ENCODE results near the gene IGFBPL1. TPM values are rescaled to one million over a fixed set of nuclear protein-coding genes. Genes with fewer than 3 reads are reported as not detected.
"Not testable (repeated sequence)": the region's sequence is repeated elsewhere in the genome, so short reads cannot be mapped to it uniquely, and the experiment has no call there.

IGFBPL1 gene
- total RNA-seq, 1 experiment from 2014 or later = not detected

DNA sequence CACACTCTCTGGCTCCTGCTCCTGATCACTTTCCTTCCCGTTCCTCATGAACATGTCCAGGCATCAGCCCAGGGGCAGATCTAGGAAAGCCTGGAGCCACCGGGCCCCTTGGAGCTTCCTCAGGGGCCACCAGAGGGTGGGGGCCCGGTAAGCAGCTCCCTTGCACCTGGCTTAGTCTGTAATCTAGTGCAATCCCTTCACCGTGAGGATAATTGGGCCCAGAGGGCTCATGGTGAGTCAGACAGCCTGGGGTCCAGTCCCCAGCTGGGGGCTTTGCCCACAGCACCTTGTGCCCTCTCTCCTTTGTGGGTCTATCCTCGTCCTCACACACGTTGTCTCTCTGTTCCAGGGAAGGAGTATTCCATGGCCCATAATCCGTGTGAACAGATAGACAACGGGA lies 42.1 kb downstream of the IGFBPL1 start:
- no peaks in the 10 kb centered on the region for H3K27me3 ChIP-seq (ENCODE audit: insufficient read depth, low read depth)
- POLR2A ChIA-PET (ENCODE audit: unreplicated experiment) = no interaction called here
- H4K20me1 ChIP-seq (ENCODE audit: insufficient read depth) = no peaks in the 10 kb centered on the region
- H3K4me2 ChIP-seq = no peak overlapping the region
- CTCF ChIA-PET = no interaction called here
- intact Hi-C loops (cut with micrococcal nuclease; ENCODE audit: unreplicated experiment) = no loop called here
- H2AFZ ChIP-seq = no peak overlapping the region
- H3K27ac ChIP-seq = 0 out of 2 replicates have a peak overlapping the region, but pooled peaks have one; percentile 63
- no peaks in the 10 kb centered on the region for H3K9me3 ChIP-seq (ENCODE audit: insufficient read depth, low read depth)
- no peaks in the 10 kb centered on the region for H3K9me2 ChIP-seq (ENCODE audit: insufficient read depth)
- peaks cover 40% of the 10 kb centered on the region for H3K4me1 ChIP-seq (replicated peaks; ENCODE audit: insufficient read depth)
- H3K4me3 ChIP-seq = no peak overlapping the region
- H3K79me2 ChIP-seq (ENCODE audit: low read depth) = no peaks in the 10 kb centered on the region
- H3K36me3 ChIP-seq (ENCODE audit: low read depth) = no peaks in the 10 kb centered on the region
- no peak for DNase-seq
- peaks cover 11% of the 10 kb centered on the region for H3F3A ChIP-seq (ENCODE audit: insufficient read depth, low read depth)
- TF ChIP-seq EZH2 (IDR thresholded peaks at IDR 0.05; ENCODE audit: low read depth) = no peak
- TF ChIP-seq, protein P1, sequence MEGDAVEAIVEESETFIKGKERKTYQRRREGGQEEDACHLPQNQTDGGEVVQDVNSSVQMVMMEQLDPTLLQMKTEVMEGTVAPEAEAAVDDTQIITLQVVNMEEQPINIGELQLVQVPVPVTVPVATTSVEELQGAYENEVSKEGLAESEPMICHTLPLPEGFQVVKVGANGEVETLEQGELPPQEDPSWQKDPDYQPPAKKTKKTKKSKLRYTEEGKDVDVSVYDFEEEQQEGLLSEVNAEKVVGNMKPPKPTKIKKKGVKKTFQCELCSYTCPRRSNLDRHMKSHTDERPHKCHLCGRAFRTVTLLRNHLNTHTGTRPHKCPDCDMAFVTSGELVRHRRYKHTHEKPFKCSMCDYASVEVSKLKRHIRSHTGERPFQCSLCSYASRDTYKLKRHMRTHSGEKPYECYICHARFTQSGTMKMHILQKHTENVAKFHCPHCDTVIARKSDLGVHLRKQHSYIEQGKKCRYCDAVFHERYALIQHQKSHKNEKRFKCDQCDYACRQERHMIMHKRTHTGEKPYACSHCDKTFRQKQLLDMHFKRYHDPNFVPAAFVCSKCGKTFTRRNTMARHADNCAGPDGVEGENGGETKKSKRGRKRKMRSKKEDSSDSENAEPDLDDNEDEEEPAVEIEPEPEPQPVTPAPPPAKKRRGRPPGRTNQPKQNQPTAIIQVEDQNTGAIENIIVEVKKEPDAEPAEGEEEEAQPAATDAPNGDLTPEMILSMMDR (conservative IDR thresholded peaks at IDR 0.05) = no peak
- BruUV-seq (replicated peaks) = no TSS peak

DNA sequence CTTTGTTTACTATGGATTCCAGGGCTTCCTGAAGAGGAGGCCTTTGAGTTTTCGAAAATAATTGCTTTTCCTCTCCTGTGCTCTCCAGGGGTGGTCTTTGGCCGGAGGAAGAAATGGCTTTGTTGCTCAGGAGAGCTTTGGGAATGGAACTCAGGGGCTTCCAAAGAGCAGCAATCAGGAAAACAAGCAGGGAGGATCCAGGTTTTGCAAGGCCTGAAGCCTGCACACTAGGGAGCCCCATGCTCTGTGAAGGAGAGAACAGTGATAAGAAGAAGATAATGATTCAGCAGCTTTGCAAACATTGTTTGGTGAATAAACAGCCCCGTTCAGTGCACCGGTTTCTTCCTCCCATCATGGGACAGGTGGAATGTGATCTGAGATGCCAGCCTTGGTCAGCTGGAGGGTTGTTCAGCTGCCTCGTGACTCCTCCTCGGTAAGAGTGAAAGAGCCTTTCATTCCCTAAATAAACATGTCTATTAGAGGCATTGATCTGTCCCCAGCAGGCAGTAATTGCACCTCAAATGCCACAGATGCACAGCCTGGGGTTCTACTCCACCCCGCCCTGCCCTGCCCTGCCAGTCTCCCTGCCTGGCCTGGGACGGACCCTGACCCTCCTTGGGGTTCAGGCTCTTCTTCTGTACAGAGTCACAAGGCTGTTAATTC lies 43.3 kb downstream of the IGFBPL1 start:
- H2AFZ ChIP-seq = peak overlapping the region; percentile 22; the same call in 1 of the 2 replicates
- peaks cover 11% of the 10 kb centered on the region for H3F3A ChIP-seq (ENCODE audit: insufficient read depth, low read depth)
- H3K4me3 ChIP-seq = no peak overlapping the region
- BruUV-seq (replicated peaks) = no TSS peak
- H4K20me1 ChIP-seq (ENCODE audit: insufficient read depth) = no peaks in the 10 kb centered on the region
- CTCF ChIA-PET = no interaction called here
- peak overlapping the region; percentile 63 for H3K27ac ChIP-seq
- TF ChIP-seq, protein P1 (conservative IDR thresholded peaks at IDR 0.05) = no peak
- TF ChIP-seq EZH2 (IDR thresholded peaks at IDR 0.05; ENCODE audit: low read depth) = no peak
- no peaks in the 10 kb centered on the region for H3K79me2 ChIP-seq (ENCODE audit: low read depth)
- H3K27me3 ChIP-seq (ENCODE audit: insufficient read depth, low read depth) = no peaks in the 10 kb centered on the region
- intact Hi-C loops (cut with micrococcal nuclease; ENCODE audit: unreplicated experiment) = no loop called here
- H3K36me3 ChIP-seq (ENCODE audit: low read depth) = no peaks in the 10 kb centered on the region
- H3K4me1 ChIP-seq (replicated peaks; ENCODE audit: insufficient read depth) = peaks cover 40% of the 10 kb centered on the region
- H3K4me2 ChIP-seq = peak overlapping the region; percentile 30
- H3K9me2 ChIP-seq (ENCODE audit: insufficient read depth) = no peaks in the 10 kb centered on the region
- peak in 1 of 2 experiments; percentile 81 for DNase-seq
- no peaks in the 10 kb centered on the region for H3K9me3 ChIP-seq (ENCODE audit: insufficient read depth, low read depth)
- POLR2A ChIA-PET (ENCODE audit: unreplicated experiment) = no interaction called here

DNA sequence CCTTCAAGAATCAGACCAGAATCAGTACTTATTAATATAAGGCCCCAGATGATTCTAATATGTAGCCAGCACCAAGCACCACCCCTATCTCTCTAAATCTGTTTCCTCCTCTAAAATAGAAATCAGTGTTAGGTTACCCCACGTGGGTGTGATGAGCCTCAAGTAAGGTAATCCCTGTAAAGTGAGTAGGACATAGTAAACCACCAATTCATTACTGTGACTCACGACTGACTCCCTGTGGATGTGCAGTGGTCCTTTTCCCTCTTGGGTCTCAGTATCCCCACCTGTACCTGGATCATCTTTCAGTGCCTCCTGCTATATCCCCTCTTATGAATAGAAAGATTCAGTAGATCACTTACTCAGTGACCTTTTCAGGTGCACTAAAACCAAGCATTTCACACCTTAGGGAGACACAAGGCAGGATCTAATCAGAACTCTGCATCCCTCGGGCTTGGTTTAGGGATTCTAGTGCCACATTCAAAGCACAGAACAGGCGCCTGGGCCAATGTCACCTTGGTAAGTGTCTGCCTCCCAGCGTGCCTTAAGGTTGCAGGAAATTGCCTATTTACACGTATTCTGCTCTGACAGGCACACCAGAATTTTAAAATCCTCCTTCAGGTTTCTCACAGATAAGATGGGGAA lies 43.9 kb downstream of the IGFBPL1 start:
- Histone ChIP-seq H3K27me3 (ENCODE audit: insufficient read depth, low read depth) (no peaks in the 10 kb centered on the region), H3K79me2 (ENCODE audit: low read depth) (no peaks in the 10 kb centered on the region), H2AFZ (no peak overlapping the region), H3K4me2 (peak overlapping the region; percentile 30), H3K4me3 (no peak overlapping the region), H4K20me1 (ENCODE audit: insufficient read depth) (no peaks in the 10 kb centered on the region), H3K4me1 (replicated peaks; ENCODE audit: insufficient read depth) (peaks cover 40% of the 10 kb centered on the region), H3K9me2 (ENCODE audit: insufficient read depth) (no peaks in the 10 kb centered on the region), H3K9me3 (ENCODE audit: insufficient read depth, low read depth) (no peaks in the 10 kb centered on the region), H3F3A (ENCODE audit: insufficient read depth, low read depth) (peaks cover 11% of the 10 kb centered on the region), H3K27ac (peak overlapping the region; percentile 63), H3K36me3 (ENCODE audit: low read depth) (no peaks in the 10 kb centered on the region)
- TF ChIP-seq, protein P1 (conservative IDR thresholded peaks at IDR 0.05) = no peak
- no peak for TF ChIP-seq EZH2 (IDR thresholded peaks at IDR 0.05; ENCODE audit: low read depth)
- ChIA-PET POLR2A (ENCODE audit: unreplicated experiment) (no interaction called here), CTCF (no interaction called here)
- intact Hi-C loops (cut with micrococcal nuclease; ENCODE audit: unreplicated experiment) = no loop called here
- no peak for DNase-seq
- BruUV-seq (replicated peaks) = no TSS peak

DNA sequence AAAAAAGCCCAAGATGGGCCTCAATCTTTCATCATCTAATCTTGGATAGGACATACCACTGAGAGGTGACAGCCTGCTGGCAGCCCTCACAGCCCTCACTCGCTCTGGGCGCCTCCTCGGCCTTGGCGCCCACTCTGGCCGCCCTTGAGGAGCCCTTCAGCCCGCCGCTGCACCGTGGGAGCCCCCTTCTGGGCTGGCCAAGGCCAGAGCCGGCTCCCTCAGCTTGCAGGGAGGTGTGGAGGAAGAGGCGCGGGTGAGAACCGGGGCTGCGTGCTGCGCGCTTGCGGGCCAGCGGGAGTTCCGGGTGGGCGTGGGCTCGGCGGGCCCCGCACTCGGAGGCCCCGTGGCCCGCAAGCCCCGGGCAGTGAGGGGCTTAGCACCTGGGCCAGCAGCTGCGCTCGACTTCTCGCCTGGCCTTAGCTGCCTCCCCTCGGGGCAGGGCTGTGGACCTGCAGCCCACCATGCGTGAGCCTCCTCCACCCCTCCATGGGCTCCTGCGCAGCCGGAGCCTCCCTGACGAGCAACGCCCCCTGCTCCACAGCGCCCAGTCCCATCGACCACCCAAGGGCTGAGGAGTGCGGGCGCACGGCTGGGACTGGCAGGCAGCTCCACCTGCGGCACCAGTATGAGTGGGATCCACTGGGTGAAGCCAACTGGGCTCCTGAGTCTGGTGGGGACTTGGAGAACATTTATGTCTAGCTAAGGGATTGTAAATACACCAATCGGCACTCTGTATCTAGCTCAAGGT lies 46.7 kb downstream of the IGFBPL1 start:
- H2AFZ ChIP-seq; BruUV-seq (replicated peaks); H3K27me3 ChIP-seq (ENCODE audit: insufficient read depth, low read depth); H3K4me2 ChIP-seq; intact Hi-C loops (cut with micrococcal nuclease; ENCODE audit: unreplicated experiment); H3K4me3 ChIP-seq; CTCF ChIA-PET; DNase-seq; H4K20me1 ChIP-seq (ENCODE audit: insufficient read depth); H3K27ac ChIP-seq; H3K36me3 ChIP-seq (ENCODE audit: low read depth); POLR2A ChIA-PET (ENCODE audit: unreplicated experiment); H3K9me2 ChIP-seq (ENCODE audit: insufficient read depth); H3K79me2 ChIP-seq (ENCODE audit: low read depth); H3K9me3 ChIP-seq (ENCODE audit: insufficient read depth, low read depth): not testable (repeated sequence)
- peaks cover 11% of the 10 kb centered on the region for H3F3A ChIP-seq (ENCODE audit: insufficient read depth, low read depth)
- peaks cover 26% of the 10 kb centered on the region for H3K4me1 ChIP-seq (replicated peaks; ENCODE audit: insufficient read depth)

All from PC-9 (cell line).